CD4-positive, alpha-beta T cell (primary cell): ENCODE measurements around the gene ZFPL1. TPM values are rescaled to one million over a fixed set of nuclear protein-coding genes. Genes with fewer than 3 reads are reported as not detected.

Source experiments
- ATAC-seq: fragments of 200-7000 bp; cut with Tn5 transposase; one replicate; pipeline ENCODE4 v1.10.0; 2022; ENCODE audit warnings: mild to moderate bottlenecking; ENCODE audit not compliant: poor library complexity
- CTCF ChIA-PET: fragments of 350-600 bp; sonication (Branson Sonifier 250); formaldehyde crosslinking; loops from one replicate; lab custom pipeline; 2021; ENCODE audit warnings: antibody characterized with exemption, inconsistent platforms; lab: Charles Lee
- POLR2A ChIA-PET: fragments of 350-600 bp; sonication (Branson Sonifier 250); formaldehyde crosslinking; loops from one replicate; lab custom pipeline; 2021; ENCODE audit warnings: antibody characterized with exemption, inconsistent platforms; lab: Charles Lee
- DNase-seq, 14 experiments: peaks; one replicate each; pipeline ENCODE4 v3.0.0-alpha.2; 2013 to 2020; ENCODE audit warnings: mixed read lengths in 2 of 14
- H3K27ac ChIP-seq, 2 donors: one replicate each; pipeline versions ENCODE4 v1.5.1 to v1.7.0; 2013; ENCODE audit warnings: low read length in 2 of 2, low read depth in 1 of 2, mild to moderate bottlenecking in 1 of 2
- H3K27me3 ChIP-seq, 2 experiments: 1 replicate in 1 of 2; 2 replicates in 1 of 2; pipeline versions ENCODE4 v1.6.1 to v1.7.0; 2013; ENCODE audit warnings: low read length in 2 of 2, control low read depth in 1 of 2, mild to moderate bottlenecking in 1 of 2, moderate library complexity in 1 of 2; ENCODE audit not compliant: insufficient read depth in 2 of 2, control insufficient read depth in 1 of 2
- H3K36me3 ChIP-seq: one replicate; pipeline ENCODE4 v1.6.1; 2013; ENCODE audit warnings: low read length, control low read depth; ENCODE audit not compliant: insufficient read depth
- H3K4me1 ChIP-seq: one replicate; pipeline ENCODE4 v1.6.1; 2013; ENCODE audit warnings: low read length, control low read depth; ENCODE audit not compliant: insufficient read depth
- H3K4me3 ChIP-seq: one replicate; pipeline ENCODE4 v1.5.1; 2013; ENCODE audit warnings: mild to moderate bottlenecking, low read length, moderate library complexity
- H3K9me3 ChIP-seq, 2 experiments: 1 replicate in 1 of 2; 2 replicates in 1 of 2; pipeline versions ENCODE4 v1.6.1 to v1.7.0; 2013; ENCODE audit warnings: low read length in 2 of 2, mild to moderate bottlenecking in 2 of 2, control low read depth in 1 of 2, moderate library complexity in 1 of 2; ENCODE audit not compliant: control insufficient read depth in 1 of 2, insufficient read depth in 1 of 2
- H3K27ac Mint-ChIP-seq: one replicate; pipeline ENCODE4 v1.8.0; 2020; ENCODE audit warnings: mixed read lengths
- H3K27me3 Mint-ChIP-seq: one replicate; pipeline ENCODE4 v1.8.0; 2021; ENCODE audit warnings: mixed read lengths
- H3K36me3 Mint-ChIP-seq: one replicate; pipeline ENCODE4 v1.8.0; 2021; ENCODE audit warnings: low read depth, mixed read lengths
- H3K4me1 Mint-ChIP-seq: one replicate; pipeline ENCODE4 v1.8.0; 2021; ENCODE audit warnings: low read depth, mixed read lengths
- H3K4me3 Mint-ChIP-seq: one replicate; pipeline ENCODE4 v1.8.0; 2020; ENCODE audit warnings: mild to moderate bottlenecking, mixed read lengths
- H3K9me3 Mint-ChIP-seq: one replicate; pipeline ENCODE4 v1.8.0; 2020; ENCODE audit warnings: mixed read lengths
- CTCF ChIP-seq: fragments of 200-600 bp; IDR thresholded peaks from one replicate; pipeline ENCODE4 v1.8.0; 2022; ENCODE audit warnings: antibody characterized with exemption, mild to moderate bottlenecking
- intact Hi-C, 2 experiments: fragments of 100-400 bp; cut with DNase I in 1 of 2; cut with micrococcal nuclease in 1 of 2; formaldehyde crosslinking; loops; one replicate each; pipeline versions ENCODE4 v1.15.1 to v1.9.0; 2023 to 2025; cut with DNase I, micrococcal nuclease
- total RNA-seq, 174 experiments: library from RNA in 2 of 174; stranded (reverse) in 2 of 174; gene quantifications; one replicate each; pipeline ENCODE4 v1.2.3 and lab custom pipeline; 2021 to 2026

The ZFPL1 gene
- total RNA-seq, 2 experiments from 2014 or later, result 46.2 to 47.7 TPM

- H3K9me3 ChIP-seq, result no peaks in the 10 kb centered on the region
- Mint-ChIP-seq H3K4me3 (peak overlapping the region; percentile 99), H3K4me1 (peaks cover 45% of the 10 kb centered on the region), H3K9me3 (no peaks in the 10 kb centered on the region), H3K27me3 (no peaks in the 10 kb centered on the region), H3K36me3 (peaks cover 64% of the 10 kb centered on the region), H3K27ac (peak overlapping the region; percentile 100)
- ChIA-PET CTCF (interaction anchor here (1.0 to 1.4 kb wide), 2 partner anchors 16 to 23 kb away, joined by 3 to 5 read pairs; partner anchors contain the start of gene ZNHIT2), POLR2A (interaction anchor here (1.5 to 4.4 kb wide), 10 partner anchors 12 to 481 kb away, joined by 3 to 136 read pairs (median 22); partner anchors contain the start of genes FAU, MALAT1, MRPL49 and PCNX3)
- no peak for TF ChIP-seq CTCF
- peaks cover 45% of the 10 kb centered on the region for H3K36me3 ChIP-seq
- H3K27ac ChIP-seq, result peak overlapping the region; percentile 96 to 99
- H3K27me3 ChIP-seq, result no peaks in the 10 kb centered on the region
- intact Hi-C loops, result loop anchor here (1.0 to 5.0 kb wide), 3 partner anchors 17 to 216 kb away; partner anchors contain the start of genes ATG2A (in 1 of the 2), VPS51 (in 1 of the 2) and ZNHIT2 (in 1 of the 2)
- peak overlapping the region; percentile 83 for H3K4me3 ChIP-seq
- ATAC-seq (no peak), DNase-seq (no peak)
- peaks cover 47% of the 10 kb centered on the region for H3K4me1 ChIP-seq
Observed at GRCh38 chr11:65133724-65134123, 49.7 kb downstream of the ZFPL1 start.

DNA sequence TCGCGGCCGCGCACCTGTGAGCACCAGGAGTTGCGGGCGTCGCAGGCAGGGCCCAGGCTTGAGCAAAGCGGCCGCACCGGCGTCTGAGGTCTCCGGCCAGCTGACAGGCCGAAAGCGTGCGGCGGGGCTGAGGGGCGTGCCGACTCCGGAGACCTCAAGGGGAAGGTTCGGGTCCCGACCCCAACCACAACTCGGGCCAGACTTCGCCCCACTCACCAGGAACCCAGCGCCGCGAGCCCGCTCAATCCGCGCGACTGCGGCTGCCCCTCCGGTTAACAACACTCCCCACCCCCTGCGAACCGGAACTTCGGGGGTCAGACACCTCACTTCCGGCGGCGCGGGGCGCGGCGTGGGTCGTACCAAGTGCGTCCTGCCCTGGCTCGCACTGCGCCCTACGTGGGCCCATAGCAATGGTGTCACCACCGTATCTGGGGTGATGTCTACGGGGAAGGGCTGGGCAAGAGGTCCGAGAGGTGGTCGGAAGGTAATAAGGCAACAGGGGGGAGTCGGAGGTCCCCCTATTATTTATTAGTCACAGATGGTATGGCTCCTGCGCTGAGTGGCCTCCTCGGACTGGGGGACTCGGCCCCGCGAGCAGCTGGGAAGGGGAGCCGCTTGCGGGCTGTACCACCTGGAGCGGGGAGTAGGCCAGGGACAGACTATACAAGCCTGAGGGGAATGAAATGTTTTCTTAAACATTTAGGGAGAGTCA lies 50.4 kb downstream of the ZFPL1 start, which contains the start of gene SYVN1:
Gene SYVN1 (minus strand): TSS at position 280 of the 712 bp plus-strand sequence. CDS start 918 bp downstream, outside the sequence.
- H3K27ac Mint-ChIP-seq, result peak within 1 kb of the TSS; percentile 100
- Histone ChIP-seq H3K27me3 (no peaks in the 10 kb centered on the region), H3K9me3 (no peaks in the 10 kb centered on the region), H3K4me3 (peak within 1 kb of the TSS; percentile 83), H3K36me3 (peaks cover 38% of the 10 kb centered on the region), H3K27ac (peak within 1 kb of the TSS; percentile 96 to 99), H3K4me1 (peaks cover 47% of the 10 kb centered on the region)
- ChIA-PET CTCF (interaction anchor here (1.4 to 2.3 kb wide), 6 partner anchors 17 to 121 kb away, joined by 3 to 11 read pairs (median 5); partner anchors contain the start of genes ARL2, TM7SF2 and ZNHIT2), POLR2A (interaction anchor here (0.6 to 4.4 kb wide), 37 partner anchors 10 to 1155 kb away, joined by 3 to 136 read pairs (median 6); partner anchors contain the start of genes ARL2, CAPN1, CDC42EP2 and CDCA5)
- no peak for TF ChIP-seq CTCF
- peak within 1 kb of the TSS; percentile 99 for H3K4me3 Mint-ChIP-seq
- H3K36me3 Mint-ChIP-seq, result peaks cover 57% of the 10 kb centered on the region
- intact Hi-C loops, result loop anchor here (1.0 to 5.0 kb wide), 3 partner anchors 18 to 217 kb away; partner anchors contain the start of genes ATG2A (in 1 of the 2), VPS51 (in 1 of the 2) and ZNHIT2 (in 1 of the 2)
- H3K27me3 Mint-ChIP-seq, result no peaks in the 10 kb centered on the region
- no peaks in the 10 kb centered on the region for H3K9me3 Mint-ChIP-seq
- peaks cover 45% of the 10 kb centered on the region for H3K4me1 Mint-ChIP-seq
- ATAC-seq (peak; percentile 67), DNase-seq (peak; percentile 86 to 96 (median 90))

DNA sequence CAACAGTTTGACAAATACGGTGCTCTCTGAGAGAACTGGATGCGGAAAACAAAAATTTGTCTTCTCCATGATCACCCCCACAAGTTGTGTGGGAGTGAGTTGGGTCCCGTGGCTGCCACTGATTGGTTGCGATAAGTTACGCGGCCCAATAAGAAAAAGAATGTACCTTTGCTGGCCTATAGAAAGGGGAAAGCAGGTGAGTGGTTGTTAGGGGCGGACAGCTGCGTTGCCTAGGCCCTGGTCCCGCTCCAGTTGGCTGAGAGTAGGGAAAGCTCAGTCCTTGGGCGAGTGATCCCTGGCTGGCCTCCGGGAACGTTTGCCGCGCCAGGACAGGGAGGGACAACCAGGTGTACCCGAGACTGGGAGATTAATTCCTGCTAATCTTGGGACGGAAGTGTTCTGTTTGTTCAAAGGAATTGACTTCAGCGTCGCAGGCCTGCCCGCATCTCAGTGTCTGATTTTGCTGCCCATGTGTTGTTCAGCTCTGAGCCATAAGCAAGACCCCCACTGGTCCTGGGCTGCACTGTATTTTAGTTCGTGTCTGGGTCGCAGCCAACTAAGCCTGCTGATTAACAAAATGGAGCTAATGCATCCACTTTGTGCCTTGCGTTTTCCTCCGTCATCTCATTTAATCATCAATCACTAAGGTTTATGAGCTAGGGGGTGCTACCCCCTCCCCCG lies 51.1 kb downstream of the ZFPL1 start:
- H3K4me1 Mint-ChIP-seq, result peaks cover 45% of the 10 kb centered on the region
- Histone ChIP-seq H3K9me3 (no peaks in the 10 kb centered on the region), H3K27ac (peak overlapping the region; percentile 96 to 99), H3K27me3 (no peaks in the 10 kb centered on the region), H3K4me3 (peak overlapping the region; percentile 83), H3K4me1 (peaks cover 47% of the 10 kb centered on the region), H3K36me3 (peaks cover 31% of the 10 kb centered on the region)
- H3K36me3 Mint-ChIP-seq, result peaks cover 51% of the 10 kb centered on the region
- ATAC-seq, result peak; percentile 88
- H3K9me3 Mint-ChIP-seq, result no peaks in the 10 kb centered on the region
- no peaks in the 10 kb centered on the region for H3K27me3 Mint-ChIP-seq
- CTCF ChIA-PET, result interaction anchor here (1.4 to 2.3 kb wide), 5 partner anchors 18 to 121 kb away, joined by 3 to 11 read pairs (median 5); partner anchors contain the start of genes ARL2, TM7SF2 and ZNHIT2
- H3K4me3 Mint-ChIP-seq, result peak overlapping the region; percentile 99
- TF ChIP-seq CTCF, result no peak
- DNase-seq, result peak in 13 of 14 experiments; percentile 70 to 96 (median 75)
- intact Hi-C loops, result loop anchor here (1.0 to 5.0 kb wide), 4 partner anchors 18 to 218 kb away; partner anchors contain the start of genes ATG2A (in 1 of the 2), CAPN1 (in 1 of the 2), VPS51 (in 1 of the 2) and ZNHIT2 (in 1 of the 2)
- H3K27ac Mint-ChIP-seq, result peak overlapping the region; percentile 100
- POLR2A ChIA-PET, result interaction anchor here (0.6 to 4.4 kb wide), 43 partner anchors 10 to 1154 kb away, joined by 3 to 136 read pairs (median 6); partner anchors contain the start of genes ARL2, CAPN1, CDC42EP2 and CDCA5
